Activated naive CD8-positive, alpha-beta T cell treated with anti-CD3 and anti-CD28 coated beads, Interleukin-2, amount 50 U/mL, for 16 hours (primary cell): ENCODE measurements around the gene IPCEF1.

Experiments
- DNase-seq: peaks from one replicate; pipeline ENCODE4 v3.0.0-alpha.2; 2020; ENCODE audit warnings: low read depth, low spot score

Gene IPCEF1

GRCh38 chr6:154356690-154357089, at the start of gene IPCEF1:
TSS of gene IPCEF1 (minus strand) at chr6:154356803. CDS start at chr6:154265947, 90,856 bp downstream.
- DNase-seq: no peak

DNA sequence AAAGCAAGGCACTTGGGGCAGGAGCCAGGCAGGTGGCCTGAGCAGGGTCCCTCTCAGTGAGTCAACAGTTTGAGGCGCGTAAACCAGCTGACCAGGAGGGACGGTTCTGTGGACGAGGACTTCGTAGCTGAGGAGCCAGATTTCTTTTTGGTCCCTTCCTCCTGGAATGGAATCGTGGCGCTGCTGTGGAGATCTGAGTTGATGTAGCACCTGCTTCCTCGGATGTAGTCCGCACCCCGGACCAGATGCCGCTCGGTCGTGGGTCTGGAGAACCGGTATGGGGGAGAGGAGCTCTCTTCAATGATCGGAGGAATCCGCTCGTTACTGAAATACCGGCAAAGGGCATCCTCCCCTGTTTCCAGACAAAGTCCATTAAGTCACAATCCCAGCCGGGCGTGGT, 49.7 kb upstream of the IPCEF1 start:
- DNase-seq: no peak

- DNase-seq: no peak
Observed at GRCh38 chr6:154404791-154405400, 48.3 kb upstream of the IPCEF1 start.

DNA sequence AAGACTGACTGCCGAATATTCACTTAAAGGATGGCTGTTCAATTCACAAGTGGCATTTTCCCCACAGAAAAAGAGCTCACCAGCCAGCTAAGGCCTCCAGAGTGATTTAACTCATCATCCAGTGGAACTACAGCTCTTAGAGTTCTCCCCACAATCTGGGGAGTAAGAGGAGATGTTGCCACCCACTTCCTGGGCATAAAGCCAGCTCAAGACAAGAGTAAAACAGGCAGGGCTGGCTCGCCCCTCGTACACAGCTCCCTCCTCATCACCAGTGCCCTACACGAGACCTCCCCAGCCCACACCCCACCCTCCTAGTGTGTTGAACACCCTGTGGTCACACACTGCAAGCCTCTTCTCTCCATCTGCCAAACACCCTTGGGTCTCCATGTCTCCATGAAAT, 47.2 kb upstream of the IPCEF1 start:
- no peak for DNase-seq

GRCh38 chr6:154402081-154402780, 45.6 kb upstream of the IPCEF1 start:
- DNase-seq: no peak

DNA sequence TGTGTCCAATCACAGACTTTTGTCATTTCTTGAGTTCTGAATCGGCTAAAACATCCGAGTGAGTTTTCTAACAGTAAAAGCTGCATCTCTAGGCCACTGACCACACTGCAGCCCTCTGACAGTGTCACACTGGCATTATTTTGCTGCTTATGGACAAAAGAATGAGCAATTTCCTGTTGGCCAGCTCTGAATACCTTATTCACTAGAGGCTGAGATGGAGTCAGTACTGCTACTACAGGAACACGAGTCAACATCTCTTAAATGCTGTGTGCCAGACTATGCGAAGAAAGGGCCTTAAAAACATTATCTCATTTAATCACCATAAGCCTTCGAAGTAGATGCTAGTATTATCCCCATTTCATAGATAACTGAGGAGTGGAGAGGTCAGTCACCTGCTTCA, 42.5 kb upstream of the IPCEF1 start:
- DNase-seq: no peak

DNA sequence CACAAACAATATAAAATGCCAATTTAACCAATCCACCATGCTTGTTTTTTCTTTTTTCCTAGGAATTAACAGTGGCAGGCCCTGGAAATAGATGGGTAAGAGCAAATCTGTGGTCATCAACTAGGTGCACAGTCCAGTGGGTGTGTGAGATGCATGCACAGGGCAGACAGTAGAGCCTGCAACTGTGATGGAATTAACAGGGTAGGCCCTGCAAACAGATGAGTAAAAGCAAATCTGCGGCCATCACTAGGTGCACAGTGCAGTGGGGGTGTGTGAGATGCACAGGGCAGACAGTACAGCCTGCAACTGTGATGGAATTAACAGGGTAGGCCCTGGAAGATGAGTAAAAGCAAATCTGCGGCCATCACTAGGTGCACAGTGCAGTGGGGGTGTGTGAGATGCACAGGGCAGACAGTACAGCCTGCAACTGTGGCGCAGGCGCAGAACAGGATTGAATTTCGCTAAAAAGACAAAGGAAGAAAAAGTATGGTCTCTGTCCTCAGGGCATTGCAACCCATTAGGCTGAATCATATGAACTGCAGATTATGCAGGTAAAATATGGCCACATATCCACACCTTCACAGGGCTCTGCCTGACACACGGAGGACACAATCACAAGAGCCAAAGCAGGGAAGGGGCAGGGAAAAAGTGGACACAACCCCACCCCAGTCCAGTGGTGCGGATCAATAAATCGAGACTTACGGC, 41.0 kb upstream of the IPCEF1 start:
- no peak for DNase-seq

- no peak for DNase-seq
Observed at GRCh38 chr6:154395878-154396277, 39.3 kb upstream of the IPCEF1 start.

DNA sequence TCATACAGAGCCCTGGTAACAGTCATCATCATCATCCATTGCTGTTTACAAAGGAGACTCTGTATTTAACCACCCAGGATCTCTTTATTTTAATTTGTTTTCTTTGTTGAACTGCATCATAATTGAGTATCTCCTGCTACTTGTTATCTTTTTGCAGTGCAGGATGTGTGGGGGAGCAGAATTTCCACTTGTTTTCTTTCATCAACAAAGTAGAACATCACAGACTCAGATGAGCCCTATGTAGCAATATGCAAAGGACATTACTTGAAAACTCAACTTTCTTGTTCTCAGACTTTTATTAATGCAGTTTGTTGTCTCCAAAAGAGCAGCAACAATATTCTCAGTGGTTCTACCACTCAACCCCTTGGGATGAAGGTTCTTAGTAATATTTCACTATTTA, 38.7 kb upstream of the IPCEF1 start:
- DNase-seq: no peak

- no peak for DNase-seq
Observed at GRCh38 chr6:154394571-154394970, 38.0 kb upstream of the IPCEF1 start.

- DNase-seq: no peak
Observed at GRCh38 chr6:154390034-154390433, 33.4 kb upstream of the IPCEF1 start.

DNA sequence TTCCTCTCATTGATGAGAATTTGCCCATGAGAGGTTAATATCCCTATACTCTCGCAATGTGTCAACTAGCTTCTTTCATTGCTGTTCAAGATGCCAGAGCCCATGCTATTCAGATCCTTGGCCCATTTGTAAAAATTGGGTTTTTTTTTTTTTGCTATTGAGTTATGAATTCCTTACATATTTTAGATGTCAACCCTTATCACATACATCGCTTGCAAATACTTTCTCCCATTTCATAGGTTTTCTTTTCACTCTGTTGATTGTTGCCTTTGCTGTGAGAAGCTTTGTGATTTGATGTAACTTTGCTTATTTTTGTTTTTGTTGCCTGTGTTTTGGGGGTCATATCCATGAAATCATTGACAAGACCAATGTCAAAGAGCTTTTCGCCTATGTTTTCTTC, 32.2 kb upstream of the IPCEF1 start:
- DNase-seq: no peak

DNA sequence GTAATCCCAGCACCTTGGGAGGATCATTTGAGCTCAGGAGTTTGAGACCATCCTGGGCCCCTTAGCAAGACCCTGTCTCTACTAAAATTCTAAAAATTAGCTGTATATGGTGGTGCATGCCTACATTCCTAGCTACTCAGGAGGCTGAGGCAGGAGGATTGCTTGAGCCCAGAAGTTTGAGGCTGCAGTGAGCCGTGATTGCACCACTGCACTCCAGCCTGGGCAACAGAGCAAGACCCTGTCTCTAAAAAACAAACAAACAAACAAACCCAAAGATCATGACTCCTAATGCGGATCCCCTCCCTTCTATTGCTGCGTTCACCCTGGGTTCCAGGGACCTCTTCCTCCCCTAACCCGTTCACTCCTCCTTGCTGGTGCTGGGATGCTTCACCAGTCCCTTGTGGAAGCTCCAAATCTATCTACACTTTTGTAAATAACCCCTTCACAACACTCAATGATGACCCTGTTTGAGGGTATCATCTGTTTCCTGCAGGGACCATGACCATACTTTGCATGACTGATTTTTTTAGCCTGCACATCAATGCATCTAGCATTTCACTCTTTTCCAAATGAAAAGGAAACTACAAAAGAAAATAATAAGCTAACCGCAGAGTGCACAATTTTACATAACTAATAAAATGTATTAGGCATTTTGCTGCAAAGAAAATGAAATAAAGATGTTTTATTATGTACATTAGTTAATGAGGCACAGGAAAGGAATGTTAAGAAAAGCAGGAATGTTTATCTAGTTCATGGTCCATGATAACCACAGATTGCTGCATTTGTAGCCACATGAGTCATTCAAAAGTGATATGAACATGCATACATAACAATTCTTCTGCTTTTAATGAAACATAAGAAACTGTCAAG, 30.5 kb upstream of the IPCEF1 start:
- DNase-seq: no peak

DNA sequence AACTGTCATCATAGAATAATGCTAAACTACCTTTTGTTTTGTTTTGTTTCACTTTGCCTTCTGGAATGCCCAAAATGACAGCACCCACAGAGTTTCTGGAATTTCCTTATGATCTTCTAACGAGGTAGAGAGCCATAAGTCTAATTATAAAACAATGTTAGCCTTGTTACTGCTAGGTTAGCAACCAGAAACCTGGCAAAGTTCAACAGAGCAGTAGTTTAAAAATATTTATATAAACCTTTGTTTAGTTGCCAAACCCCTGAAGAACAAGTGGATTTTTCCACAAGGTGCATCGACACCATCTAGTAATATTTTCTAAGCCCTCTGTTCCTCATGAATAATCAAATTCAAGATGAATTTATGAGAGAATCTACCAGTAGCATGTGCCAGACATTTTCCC, 27.6 kb upstream of the IPCEF1 start:
- DNase-seq: no peak

- no peak for DNase-seq
Observed at GRCh38 chr6:154383273-154383672, 26.7 kb upstream of the IPCEF1 start.

DNA sequence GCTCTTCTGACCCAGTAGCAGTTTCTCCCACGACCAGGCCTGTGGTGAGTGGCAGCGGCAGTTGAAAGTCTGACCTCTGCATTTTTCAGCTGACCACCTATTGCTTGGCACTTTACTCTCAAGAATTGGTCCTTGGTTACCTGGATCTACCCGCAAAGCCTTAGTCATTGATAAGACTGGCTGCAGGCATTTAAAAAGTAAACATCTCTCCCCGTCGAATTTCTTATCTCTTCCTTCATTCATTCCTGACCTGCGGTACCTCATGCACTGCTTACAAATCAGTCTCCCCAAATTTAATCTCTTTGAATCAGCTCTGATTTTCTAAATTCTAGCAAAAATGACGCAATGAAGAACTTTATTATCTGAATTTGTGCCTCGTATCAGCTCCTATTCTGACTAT, 26.1 kb upstream of the IPCEF1 start:
- DNase-seq: no peak

GRCh38 chr6:154381548-154381947, 24.9 kb upstream of the IPCEF1 start:
- no peak for DNase-seq

DNA sequence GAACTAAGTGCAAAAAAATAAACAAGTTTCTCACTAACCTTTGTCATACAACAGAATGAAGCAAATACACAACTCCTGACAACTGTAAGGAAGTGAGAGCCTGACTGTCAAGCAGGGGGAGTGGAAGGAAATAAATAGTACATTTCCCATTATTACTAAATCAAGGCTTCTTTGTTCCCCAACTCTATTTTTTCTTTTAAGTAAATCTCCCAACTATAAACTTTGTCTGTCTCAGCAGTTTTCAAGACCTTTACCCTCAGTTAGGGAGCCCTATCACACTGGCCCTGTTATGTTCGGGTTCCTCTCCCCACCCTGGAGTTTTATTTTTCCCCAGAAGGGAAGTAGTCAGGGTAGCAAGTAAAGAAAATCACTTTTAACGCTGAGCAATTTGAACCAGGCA, 24.1 kb upstream of the IPCEF1 start:
- DNase-seq: no peak

DNA sequence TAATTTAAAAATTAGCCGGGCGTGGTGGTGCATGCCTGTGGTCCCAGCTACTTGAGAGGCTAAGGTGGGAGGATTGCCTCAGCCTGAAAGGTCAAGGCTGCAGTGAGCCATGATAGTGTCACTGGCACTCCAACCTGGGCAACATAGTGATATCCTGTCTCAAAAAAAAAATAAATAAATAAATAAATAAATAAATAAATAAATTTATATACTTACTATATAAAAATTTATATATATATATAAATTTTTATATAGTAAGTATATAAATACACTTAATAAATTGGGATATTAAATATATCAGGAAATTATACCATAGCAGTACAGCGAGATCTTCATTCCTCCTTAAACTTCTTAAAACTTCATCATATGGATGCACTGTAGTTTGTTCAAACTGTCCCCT, 23.0 kb upstream of the IPCEF1 start:
- DNase-seq: no peak

GRCh38 chr6:154378518-154378917, 21.9 kb upstream of the IPCEF1 start:
- DNase-seq: no peak

DNA sequence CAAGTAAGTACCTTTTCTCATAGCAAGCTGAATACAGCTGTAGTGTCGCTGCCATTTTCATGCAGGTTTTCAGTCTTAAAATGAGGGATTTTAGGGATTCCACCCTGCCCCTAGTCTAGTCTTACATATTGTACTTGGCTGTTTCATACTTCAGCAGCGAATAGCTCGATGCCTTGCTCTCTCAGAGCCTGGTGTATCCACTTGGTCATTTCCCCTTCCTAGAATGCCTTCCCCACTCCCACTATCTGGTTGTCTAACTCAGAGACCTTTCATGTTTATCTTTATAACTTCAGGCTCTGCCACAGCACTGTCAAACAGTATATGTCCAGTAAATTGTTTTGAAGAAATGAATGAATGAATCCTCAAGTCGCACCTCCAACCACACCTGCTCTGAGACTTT, 21.1 kb upstream of the IPCEF1 start:
- no peak for DNase-seq

DNA sequence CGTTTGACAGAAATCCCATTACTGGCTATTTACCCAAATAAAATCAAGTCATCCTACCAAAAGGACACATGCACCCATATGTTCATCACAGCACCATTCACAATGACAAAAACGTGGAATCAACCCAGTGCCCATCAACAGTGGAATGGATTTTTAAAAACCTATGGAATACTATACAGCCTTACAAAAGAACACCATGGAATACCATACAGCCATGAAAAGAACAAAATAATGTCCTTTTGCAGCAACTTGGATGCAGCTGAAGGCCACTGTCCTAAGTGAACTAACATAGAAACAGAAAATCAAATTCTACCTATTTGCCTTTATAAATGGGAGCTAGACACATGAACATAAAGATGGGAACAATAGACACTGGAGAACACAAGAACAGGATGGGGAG, 17.4 kb upstream of the IPCEF1 start:
- no peak for DNase-seq
